Measurements from ENCODE around the gene DUSP23.
A peak's percentile ranks its signal among the peaks of the same experiment; 100 is the strongest.

DUSP23 gene

GRCh38 chr1:159804924-159805323 is 24.2 kb downstream of the DUSP23 start:
- no peak for TF ChIP-seq CTCF (conservative IDR thresholded peaks at IDR 0.05; ENCODE audit: control insufficient read depth, insufficient read depth, low read depth, low read length)
- no peak overlapping the region for H3K4me3 ChIP-seq (ENCODE audit: control insufficient read depth, low read depth, low read length)
- peak; percentile 70 for DNase-seq (ENCODE audit: low read depth)

GRCh38 chr1:159815926-159816325 is 35.2 kb downstream of the DUSP23 start:
- no peak overlapping the region for H3K4me3 ChIP-seq (ENCODE audit: control insufficient read depth, low read depth, low read length)
- TF ChIP-seq CTCF (conservative IDR thresholded peaks at IDR 0.05; ENCODE audit: control insufficient read depth, insufficient read depth, low read depth, low read length), result no peak
- no peak for DNase-seq (ENCODE audit: low read depth)

GRCh38 chr1:159817276-159818041 is 36.7 kb downstream of the DUSP23 start:
- H3K4me3 ChIP-seq (ENCODE audit: control insufficient read depth, low read depth, low read length), result no peak overlapping the region
- TF ChIP-seq CTCF (conservative IDR thresholded peaks at IDR 0.05; ENCODE audit: control insufficient read depth, insufficient read depth, low read depth, low read length), result no peak
- DNase-seq (ENCODE audit: low read depth), result peak; percentile 63

- TF ChIP-seq CTCF (conservative IDR thresholded peaks at IDR 0.05; ENCODE audit: control insufficient read depth, insufficient read depth, low read depth, low read length), result no peak
- no peak for DNase-seq (ENCODE audit: low read depth)
- no peak overlapping the region for H3K4me3 ChIP-seq (ENCODE audit: control insufficient read depth, low read depth, low read length)
Measured at GRCh38 chr1:159821171-159821867, 40.6 kb downstream of the DUSP23 start.

- no peak overlapping the region for H3K4me3 ChIP-seq (ENCODE audit: control insufficient read depth, low read depth, low read length)
- TF ChIP-seq CTCF (conservative IDR thresholded peaks at IDR 0.05; ENCODE audit: control insufficient read depth, insufficient read depth, low read depth, low read length), result no peak
- DNase-seq (ENCODE audit: low read depth), result no peak
Measured at GRCh38 chr1:159823406-159823805, 42.6 kb downstream of the DUSP23 start.

- H3K4me3 ChIP-seq (ENCODE audit: control insufficient read depth, low read depth, low read length), result no peak overlapping the region
- TF ChIP-seq CTCF (conservative IDR thresholded peaks at IDR 0.05; ENCODE audit: control insufficient read depth, insufficient read depth, low read depth, low read length), result no peak
- no peak for DNase-seq (ENCODE audit: low read depth)
Measured at GRCh38 chr1:159825564-159825963, 44.8 kb downstream of the DUSP23 start.

Measured in fibroblast of mammary gland (primary cell).